HG03060 (cell line): Measurements from ENCODE around the gene PRM2.

Experiments used
- ATAC-seq: cut with Tn5 transposase; IDR thresholded peaks from one replicate; pipeline ENCODE4 v1.9.1; 2021; ENCODE audit warnings: low read depth, moderate number of reproducible peaks; ENCODE audit not compliant: unreplicated experiment

The PRM2 gene

GRCh38 chr16:11250786-11251524, 25.3 kb downstream of the PRM2 start:
- no peak for ATAC-seq

GRCh38 chr16:11250091-11250785, 26.0 kb downstream of the PRM2 start:
- no peak for ATAC-seq

GRCh38 chr16:11249233-11250061, 26.8 kb downstream of the PRM2 start:
- ATAC-seq = no peak

- no peak for ATAC-seq
These were observed 28.1 kb downstream of the PRM2 start for GRCh38 chr16:11248133-11248532.

GRCh38 chr16:11245988-11246387, 30.3 kb downstream of the PRM2 start:
- ATAC-seq = no peak

- ATAC-seq = no peak
These were observed 31.0 kb downstream of the PRM2 start for GRCh38 chr16:11245222-11245737.

GRCh38 chr16:11242658-11243057, 33.6 kb downstream of the PRM2 start:
- ATAC-seq = no peak

- no peak for ATAC-seq
These were observed 34.6 kb downstream of the PRM2 start for GRCh38 chr16:11241480-11242204.

GRCh38 chr16:11240636-11241473, 35.4 kb downstream of the PRM2 start:
- no peak for ATAC-seq

- no peak for ATAC-seq
These were observed 36.3 kb downstream of the PRM2 start for GRCh38 chr16:11239644-11240632.

GRCh38 chr16:11238272-11239202, 37.7 kb downstream of the PRM2 start:
- ATAC-seq = no peak

GRCh38 chr16:11236461-11237254, 39.6 kb downstream of the PRM2 start:
- no peak for ATAC-seq

- ATAC-seq = no peak
These were observed 40.6 kb downstream of the PRM2 start for GRCh38 chr16:11235703-11235991.

GRCh38 chr16:11234884-11235702, 41.2 kb downstream of the PRM2 start:
- no peak for ATAC-seq

- no peak for ATAC-seq
These were observed 42.4 kb downstream of the PRM2 start for GRCh38 chr16:11233727-11234376.
